HL-60 (cell line): ENCODE measurements around the gene SLFN12.
"Not testable (repeated sequence)": the region's sequence is repeated elsewhere in the genome, so short reads cannot be mapped to it uniquely, and the experiment has no call there.

Experiments used
- DNase-seq, 2 experiments: peaks; one replicate each; pipeline ENCODE4 v3.0.0-alpha.2; 2010 to 2020; ENCODE audit warnings: low read depth in 1 of 2, low spot score in 1 of 2
- H3K27ac ChIP-seq: fragments of 250-450 bp; sonication (Bioruptor Pico); replicated peaks from 2 replicates; pipeline ENCODE4 v1.5.1; 2020; ENCODE audit warnings: mild to moderate bottlenecking, moderate library complexity
- H3K27me3 ChIP-seq: fragments of 250-450 bp; sonication (Bioruptor Pico); 2 replicates; pipeline ENCODE4 v1.5.1; 2021; ENCODE audit warnings: mild to moderate bottlenecking, moderate library complexity; ENCODE audit not compliant: insufficient read depth, poor library complexity, severe bottlenecking
- H3K4me3 ChIP-seq: replicated peaks from 2 replicates; pipeline ENCODE4 v1.5.1; 2011; ENCODE audit warnings: mild to moderate bottlenecking, control low read depth, low read length; ENCODE audit not compliant: insufficient read depth
- CTCF ChIP-seq: IDR thresholded peaks from one replicate; pipeline ENCODE4 v1.5.1; 2011; ENCODE audit warnings: low read length, control low read depth, inconsistent platforms; ENCODE audit not compliant: insufficient read depth
- GABPA ChIP-seq: IDR thresholded peaks from 2 replicates; pipeline ENCODE4 v1.6.1; 2012; ENCODE audit warnings: low read depth
- POLR2AphosphoS5 ChIP-seq: IDR thresholded peaks from 2 replicates; pipeline ENCODE4 v1.6.1; 2012; ENCODE audit warnings: low read depth
- REST ChIP-seq: IDR thresholded peaks from 2 replicates; pipeline ENCODE4 v1.6.1; 2012; ENCODE audit warnings: low read depth; ENCODE audit not compliant: insufficient replicate concordance
- SPI1 ChIP-seq: IDR thresholded peaks from 2 replicates; pipeline ENCODE4 v1.6.1; 2012; ENCODE audit warnings: low read depth, mild to moderate bottlenecking, borderline replicate concordance

Gene SLFN12

GRCh38 chr17:35423761-35424160, 8.5 kb downstream of the SLFN12 start:
- H3K27ac ChIP-seq, result no peak overlapping the region
- H3K27me3 ChIP-seq, result no peaks in the 10 kb centered on the region
- no peak for DNase-seq
- TF ChIP-seq REST (no peak), SPI1 (no peak), GABPA (no peak), CTCF (no peak), POLR2AphosphoS5 (no peak)
- no peak overlapping the region for H3K4me3 ChIP-seq

DNA sequence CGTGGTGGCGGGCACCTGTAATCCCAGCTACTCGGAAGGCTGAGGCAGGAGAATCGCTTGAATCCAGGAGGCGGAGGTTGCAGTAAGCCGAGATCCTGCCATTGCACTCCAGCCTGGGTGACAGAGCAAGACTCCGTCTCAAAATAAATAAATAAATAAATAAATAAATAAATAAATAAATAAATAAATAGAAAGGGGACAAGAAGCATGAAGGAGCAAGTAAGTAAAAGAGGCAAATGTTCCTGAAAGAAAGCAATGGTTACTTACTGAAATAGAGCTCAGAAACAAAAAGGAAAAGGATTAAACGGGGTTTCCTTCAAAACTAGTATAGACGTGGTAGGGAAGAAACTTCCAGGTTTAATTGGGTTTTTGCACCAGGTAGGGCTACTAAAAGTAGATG, 11.2 kb downstream of the SLFN12 start:
- not testable (repeated sequence) for DNase-seq, H3K27ac ChIP-seq, H3K4me3 ChIP-seq, H3K27me3 ChIP-seq

GRCh38 chr17:35416659-35417058, 15.6 kb downstream of the SLFN12 start:
- TF ChIP-seq POLR2AphosphoS5, result no peak
- TF ChIP-seq CTCF, result no peak
- no peak for TF ChIP-seq REST
- TF ChIP-seq GABPA, result no peak
- no peak for TF ChIP-seq SPI1
- Histone ChIP-seq H3K27ac (no peak overlapping the region), H3K4me3 (no peak overlapping the region), H3K27me3 (no peaks in the 10 kb centered on the region)
- no peak for DNase-seq

GRCh38 chr17:35414707-35415106, 17.6 kb downstream of the SLFN12 start:
- not testable (repeated sequence) for H3K4me3 ChIP-seq, H3K27me3 ChIP-seq, H3K27ac ChIP-seq, DNase-seq

DNA sequence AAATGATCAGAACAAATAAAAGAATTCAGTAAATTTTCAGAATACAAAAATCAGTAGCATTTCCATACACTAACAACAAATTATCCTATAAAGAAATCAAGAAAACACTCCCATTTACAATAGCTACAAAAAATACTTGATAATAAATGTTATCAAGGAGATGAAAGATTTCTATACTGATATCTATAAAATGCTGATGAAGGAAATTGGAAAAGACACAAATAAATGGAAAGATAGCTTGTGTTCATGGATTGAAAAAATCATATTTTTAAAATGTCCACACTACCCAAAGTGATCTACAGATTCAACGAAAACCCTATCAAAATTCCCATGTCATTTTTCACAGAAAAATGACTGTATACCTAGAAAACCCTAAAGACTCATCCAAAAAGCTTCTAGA, 18.1 kb downstream of the SLFN12 start:
- no peak overlapping the region for H3K4me3 ChIP-seq
- H3K27ac ChIP-seq, result no peak overlapping the region
- H3K27me3 ChIP-seq, result no peaks in the 10 kb centered on the region
- TF ChIP-seq POLR2AphosphoS5, result no peak
- no peak for TF ChIP-seq REST
- TF ChIP-seq GABPA, result no peak
- TF ChIP-seq CTCF, result no peak
- TF ChIP-seq SPI1, result no peak
- DNase-seq, result no peak
